Fibroblast of mammary gland (primary cell): ENCODE measurements around the gene GUCA1A.
"Not testable (repeated sequence)": the region's sequence is repeated elsewhere in the genome, so short reads cannot be mapped to it uniquely, and the experiment has no call there.

ENCODE experiments used
- DNase-seq: peaks from one replicate; pipeline ENCODE4 v3.0.0-alpha.2; 2010; ENCODE audit warnings: low read depth
- H3K4me3 ChIP-seq: 2 replicates; pipeline ENCODE4 v1.5.1; 2011; ENCODE audit warnings: low read depth, mild to moderate bottlenecking, low read length, moderate library complexity; ENCODE audit not compliant: control insufficient read depth
- TF ChIP-seq, protein P1 (sequence below): conservative IDR thresholded peaks from 2 replicates; pipeline ENCODE4 v1.5.1; 2011; ENCODE audit warnings: low read depth, low read length, inconsistent platforms; ENCODE audit not compliant: control insufficient read depth, insufficient read depth

The GUCA1A gene

DNA sequence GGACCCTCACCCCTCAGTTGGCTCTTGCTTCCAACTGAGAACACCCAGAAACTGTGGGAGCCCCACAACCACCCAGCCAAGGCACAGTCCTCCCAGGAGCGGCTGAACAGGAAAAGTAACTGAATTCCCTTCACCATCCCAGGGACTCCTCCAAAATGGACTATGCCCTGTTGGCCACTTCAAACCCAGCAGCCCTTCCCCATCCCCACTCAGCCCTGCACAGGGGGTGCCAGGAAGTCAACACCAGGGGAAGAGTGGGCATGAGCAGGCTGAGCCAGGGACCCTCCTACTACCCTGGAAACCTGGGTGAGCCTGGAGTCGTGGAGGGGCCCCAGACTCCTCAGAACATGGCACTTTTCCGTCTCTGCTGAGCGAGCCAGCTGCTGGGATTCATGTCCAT is 11.3 kb downstream of the GUCA1A start:
- no peak for DNase-seq
- TF ChIP-seq, protein P1, sequence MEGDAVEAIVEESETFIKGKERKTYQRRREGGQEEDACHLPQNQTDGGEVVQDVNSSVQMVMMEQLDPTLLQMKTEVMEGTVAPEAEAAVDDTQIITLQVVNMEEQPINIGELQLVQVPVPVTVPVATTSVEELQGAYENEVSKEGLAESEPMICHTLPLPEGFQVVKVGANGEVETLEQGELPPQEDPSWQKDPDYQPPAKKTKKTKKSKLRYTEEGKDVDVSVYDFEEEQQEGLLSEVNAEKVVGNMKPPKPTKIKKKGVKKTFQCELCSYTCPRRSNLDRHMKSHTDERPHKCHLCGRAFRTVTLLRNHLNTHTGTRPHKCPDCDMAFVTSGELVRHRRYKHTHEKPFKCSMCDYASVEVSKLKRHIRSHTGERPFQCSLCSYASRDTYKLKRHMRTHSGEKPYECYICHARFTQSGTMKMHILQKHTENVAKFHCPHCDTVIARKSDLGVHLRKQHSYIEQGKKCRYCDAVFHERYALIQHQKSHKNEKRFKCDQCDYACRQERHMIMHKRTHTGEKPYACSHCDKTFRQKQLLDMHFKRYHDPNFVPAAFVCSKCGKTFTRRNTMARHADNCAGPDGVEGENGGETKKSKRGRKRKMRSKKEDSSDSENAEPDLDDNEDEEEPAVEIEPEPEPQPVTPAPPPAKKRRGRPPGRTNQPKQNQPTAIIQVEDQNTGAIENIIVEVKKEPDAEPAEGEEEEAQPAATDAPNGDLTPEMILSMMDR, result no peak

DNA sequence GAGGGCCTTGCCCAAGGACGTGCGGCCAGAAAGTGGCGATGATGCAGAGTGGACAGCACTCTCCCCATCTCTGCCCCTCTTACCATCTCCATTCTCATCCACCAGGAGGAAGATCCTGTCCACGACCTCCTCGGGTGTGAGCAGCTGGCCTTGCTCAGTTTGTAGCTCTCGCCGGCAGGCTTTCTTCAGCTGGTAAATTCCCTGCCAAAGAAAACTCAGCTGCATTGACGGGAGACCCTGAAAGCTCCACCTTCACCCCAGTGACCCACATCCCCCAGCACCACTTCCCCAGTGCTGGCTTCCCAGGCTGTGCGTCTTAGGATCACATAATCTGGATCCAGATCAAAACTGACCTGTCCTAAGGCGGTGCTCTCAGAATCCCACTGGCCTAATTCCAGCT is 12.4 kb downstream of the GUCA1A start:
- H3K4me3 ChIP-seq, result no peak overlapping the region
- DNase-seq, result no peak
- TF ChIP-seq, protein P1, result no peak

More for the DNA sequence above, 11.3 kb downstream of the GUCA1A start:
- H3K4me3 ChIP-seq, result no peak overlapping the region

DNA sequence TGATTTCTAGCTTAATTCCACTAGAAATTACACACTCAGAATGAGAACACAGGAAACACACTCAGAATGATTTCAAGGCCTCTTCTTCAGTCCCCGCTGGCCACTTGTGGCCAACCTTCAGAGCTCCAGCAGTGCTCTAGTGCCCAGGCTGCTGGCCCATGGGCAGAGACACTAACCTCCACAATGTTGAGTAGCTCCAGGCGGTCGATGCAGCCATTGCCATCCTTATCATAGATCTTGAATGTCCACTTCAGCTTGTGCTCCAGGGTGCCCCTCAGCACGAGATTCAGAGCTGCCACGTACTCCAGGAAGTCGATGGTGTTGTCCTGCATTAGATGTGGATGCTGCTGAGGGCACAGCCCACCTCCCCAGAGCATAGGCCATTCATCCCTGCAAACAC is 15.2 kb downstream of the GUCA1A start:
- TF ChIP-seq, protein P1, result no peak
- H3K4me3 ChIP-seq, result no peak overlapping the region
- DNase-seq, result no peak

DNA sequence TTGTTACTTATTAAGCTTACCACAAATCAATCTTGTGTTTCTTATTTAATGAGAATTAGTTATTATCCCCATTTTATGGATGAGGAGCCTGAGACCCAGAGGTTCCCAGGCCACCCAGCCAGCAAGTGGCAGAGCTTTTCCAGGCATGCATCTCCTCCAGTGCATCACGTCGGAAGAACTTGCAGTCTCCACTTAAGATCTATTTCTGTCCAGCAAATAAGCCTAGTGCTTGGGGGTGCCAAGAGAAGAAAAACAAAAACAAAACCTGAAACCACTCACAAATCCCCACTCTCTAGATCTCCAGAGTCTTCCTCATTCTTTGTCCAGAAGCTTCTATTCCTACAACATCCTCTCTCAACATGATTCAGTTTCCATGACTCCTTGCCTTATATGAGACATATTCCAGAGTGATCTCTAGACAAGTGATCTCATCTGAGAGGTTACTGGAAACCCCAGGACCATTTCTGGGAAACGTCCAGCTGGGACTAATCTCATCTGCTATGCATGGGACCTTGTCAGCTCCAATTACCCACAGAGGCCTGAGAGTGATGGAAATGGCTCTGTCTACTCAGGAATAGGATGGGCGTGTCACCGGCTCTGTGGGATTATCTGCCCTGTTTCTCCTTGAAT is 17.5 kb downstream of the GUCA1A start:
- peak; percentile 90 for DNase-seq
- TF ChIP-seq, protein P1, result no peak
- no peak overlapping the region for H3K4me3 ChIP-seq

DNA sequence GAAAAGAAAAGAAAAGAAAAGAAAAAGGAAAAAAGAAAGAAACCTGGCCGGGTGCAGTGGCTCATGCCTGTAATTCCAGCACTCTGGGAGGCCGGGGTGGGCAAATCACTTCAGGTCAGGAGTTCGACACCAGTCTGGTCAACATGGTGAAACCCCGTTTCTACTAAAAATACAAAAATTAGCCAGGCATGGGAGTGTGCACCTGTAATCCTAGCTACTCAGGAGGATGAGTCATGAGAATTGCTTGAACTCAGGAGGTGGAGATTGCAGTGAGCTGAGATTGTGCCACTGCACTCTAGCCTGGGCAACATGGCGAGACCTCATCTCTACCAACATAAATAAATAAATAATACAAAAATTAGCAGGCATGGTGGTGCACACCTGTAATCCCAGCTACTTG is 19.2 kb downstream of the GUCA1A start:
- not testable (repeated sequence) for H3K4me3 ChIP-seq, DNase-seq

DNA sequence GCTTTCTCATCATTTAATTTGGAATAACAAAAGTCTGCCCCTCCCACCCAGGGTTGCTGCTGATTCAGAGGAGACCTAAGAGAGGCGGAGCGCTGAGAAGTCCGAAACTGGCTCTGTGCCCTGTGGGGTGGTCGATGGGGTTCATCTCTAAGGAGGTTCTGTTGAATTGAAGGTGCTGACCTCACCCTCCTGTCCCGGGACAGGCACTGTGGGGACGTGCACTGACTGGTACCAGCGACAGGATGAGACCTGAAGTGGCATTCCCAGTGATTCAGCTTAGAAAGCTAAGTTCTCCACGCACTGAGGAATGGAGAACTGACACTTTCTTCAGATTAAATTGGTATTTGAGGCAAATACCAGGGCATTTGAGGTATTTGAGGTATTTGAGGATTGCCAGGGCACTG is 20.3 kb downstream of the GUCA1A start:
- TF ChIP-seq, protein P1, result no peak
- no peak overlapping the region for H3K4me3 ChIP-seq
- DNase-seq, result peak; percentile 33

DNA sequence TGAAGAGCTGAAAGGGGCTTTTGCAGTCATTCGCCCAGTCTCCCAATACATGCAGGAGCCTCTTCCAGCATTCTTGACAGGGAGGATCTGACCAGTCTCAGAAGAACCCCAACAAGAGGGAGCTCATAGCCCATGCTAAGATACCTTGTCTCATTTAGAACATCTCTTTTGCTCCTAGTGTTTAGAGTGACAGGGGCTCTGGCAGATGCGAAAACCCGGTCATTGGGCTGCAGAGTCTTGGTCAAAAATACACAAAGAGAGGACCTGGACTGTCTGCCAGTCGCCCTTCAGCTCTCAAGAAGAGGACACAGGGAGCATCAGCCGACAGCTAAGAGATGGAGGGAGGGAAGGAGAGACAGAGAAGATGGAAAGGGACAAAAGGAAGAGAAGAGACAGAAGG is 20.9 kb downstream of the GUCA1A start:
- no peak for DNase-seq
- TF ChIP-seq, protein P1, result no peak
- no peak overlapping the region for H3K4me3 ChIP-seq
